NB4 (cell line): ENCODE data around the gene KCNMB2.

ENCODE experiments used
- POLR2A ChIP-seq: IDR thresholded peaks from 2 replicates; pipeline ENCODE4 v1.6.1; 2011; ENCODE audit warnings: mild to moderate bottlenecking; ENCODE audit not compliant: insufficient read length; ENCODE audit errors: extremely low read depth
- TF ChIP-seq, protein P1 (sequence below): IDR thresholded peaks from 2 replicates; pipeline ENCODE4 v1.6.1; 2011; ENCODE audit warnings: low read depth, low read length
- TF ChIP-seq, protein P2 (sequence below): IDR thresholded peaks from one replicate; pipeline ENCODE4 v1.5.1; 2012; ENCODE audit warnings: low read depth, low read length

DNA sequence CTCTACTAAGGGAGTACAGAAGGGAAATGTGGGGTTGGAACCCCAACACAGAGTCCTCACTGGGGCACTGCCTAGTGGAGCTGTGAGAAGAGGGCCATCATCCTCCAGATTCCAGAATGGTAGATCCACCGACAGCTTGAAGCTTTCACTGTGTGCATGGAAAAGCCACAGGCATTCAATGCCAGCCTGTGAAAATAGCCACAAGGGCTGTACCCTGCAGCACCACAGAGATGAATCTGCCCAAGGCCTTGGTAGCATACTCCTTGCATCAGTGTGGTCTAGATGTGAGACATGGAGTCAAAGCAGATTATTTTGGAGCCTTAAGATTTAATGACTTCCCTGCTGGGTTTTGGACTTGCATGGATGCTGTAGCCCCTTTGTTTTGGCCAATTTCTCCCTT, 39.3 kb upstream of the KCNMB2 start:
- TF ChIP-seq POLR2A: no peak
- TF ChIP-seq, protein P1, sequence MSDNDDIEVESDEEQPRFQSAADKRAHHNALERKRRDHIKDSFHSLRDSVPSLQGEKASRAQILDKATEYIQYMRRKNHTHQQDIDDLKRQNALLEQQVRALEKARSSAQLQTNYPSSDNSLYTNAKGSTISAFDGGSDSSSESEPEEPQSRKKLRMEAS: no peak
- TF ChIP-seq, protein P2, sequence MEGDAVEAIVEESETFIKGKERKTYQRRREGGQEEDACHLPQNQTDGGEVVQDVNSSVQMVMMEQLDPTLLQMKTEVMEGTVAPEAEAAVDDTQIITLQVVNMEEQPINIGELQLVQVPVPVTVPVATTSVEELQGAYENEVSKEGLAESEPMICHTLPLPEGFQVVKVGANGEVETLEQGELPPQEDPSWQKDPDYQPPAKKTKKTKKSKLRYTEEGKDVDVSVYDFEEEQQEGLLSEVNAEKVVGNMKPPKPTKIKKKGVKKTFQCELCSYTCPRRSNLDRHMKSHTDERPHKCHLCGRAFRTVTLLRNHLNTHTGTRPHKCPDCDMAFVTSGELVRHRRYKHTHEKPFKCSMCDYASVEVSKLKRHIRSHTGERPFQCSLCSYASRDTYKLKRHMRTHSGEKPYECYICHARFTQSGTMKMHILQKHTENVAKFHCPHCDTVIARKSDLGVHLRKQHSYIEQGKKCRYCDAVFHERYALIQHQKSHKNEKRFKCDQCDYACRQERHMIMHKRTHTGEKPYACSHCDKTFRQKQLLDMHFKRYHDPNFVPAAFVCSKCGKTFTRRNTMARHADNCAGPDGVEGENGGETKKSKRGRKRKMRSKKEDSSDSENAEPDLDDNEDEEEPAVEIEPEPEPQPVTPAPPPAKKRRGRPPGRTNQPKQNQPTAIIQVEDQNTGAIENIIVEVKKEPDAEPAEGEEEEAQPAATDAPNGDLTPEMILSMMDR: no peak
